ENCODE measurements around the gene NPPB.

The NPPB gene

GRCh38 chr1:11831945-11832725 lies 26.6 kb downstream of the NPPB start:
- no peak for DNase-seq

GRCh38 chr1:11828511-11828910 lies 30.2 kb downstream of the NPPB start:
- no peak for DNase-seq

GRCh38 chr1:11826946-11827345 lies 31.8 kb downstream of the NPPB start:
- no peak for DNase-seq

- no peak for DNase-seq
These were observed 33.6 kb downstream of the NPPB start for GRCh38 chr1:11825131-11825530.

GRCh38 chr1:11823366-11824137 lies 35.2 kb downstream of the NPPB start:
- no peak for DNase-seq

GRCh38 chr1:11822091-11822490 lies 36.7 kb downstream of the NPPB start:
- DNase-seq, result no peak

- no peak for DNase-seq
These were observed 41.6 kb downstream of the NPPB start for GRCh38 chr1:11817192-11817591.

- no peak for DNase-seq
These were observed 45.7 kb downstream of the NPPB start for GRCh38 chr1:11813021-11813420.
